ENCODE data around the gene THUMPD3. TPM values are rescaled to one million over a fixed set of nuclear protein-coding genes. Genes with fewer than 3 reads are reported as not detected.

Gene THUMPD3
- total and polyA plus RNA-seq, 4 donors: 16.9 to 26.2 (median 23.2) TPM

GRCh38 chr3:9397906-9398699, 35.2 kb downstream of the THUMPD3 start:
- intact Hi-C loops (cut with DNase I): loop anchor here in 1 of 2 donors (2.0 kb wide), 1 partner anchor 25 kb away; no protein-coding TSS in a partner anchor
- Histone ChIP-seq H3K4me3 (ENCODE audit: low read length in 2 of 2) (peak overlapping the region; percentile 36 to 91), H3K27me3 (ENCODE audit: control insufficient read depth in 1 of 2, insufficient read depth in 2 of 2, low read length in 1 of 2) (no peaks in the 10 kb centered on the region), H3K9me3 (ENCODE audit: control insufficient read depth, low read length) (no peaks in the 10 kb centered on the region), H3K4me1 (ENCODE audit: control insufficient read depth in 1 of 2, insufficient read depth in 2 of 2, low read length in 2 of 2) (no peaks in the 10 kb centered on the region), H3K36me3 (ENCODE audit: control insufficient read depth in 1 of 2, insufficient read depth in 2 of 2, low read length in 1 of 2) (no peaks in the 10 kb centered on the region), H3K27ac (ENCODE audit: low read depth in 1 of 2, low read length in 2 of 2) (peak overlapping the region; percentile 95 to 98)
- WGBS, 2 donors: 0 to 1% methylated on average over 47 of the region's 47 CpGs
- no peak for ATAC-seq (ENCODE audit: low FRiP score)
- peak; percentile 74 to 77 for DNase-seq

- Histone ChIP-seq H3K27me3 (ENCODE audit: control insufficient read depth in 1 of 2, insufficient read depth in 2 of 2, low read length in 1 of 2) (no peaks in the 10 kb centered on the region), H3K27ac (ENCODE audit: low read depth in 1 of 2, low read length in 2 of 2) (peak overlapping the region; percentile 95 to 98), H3K4me1 (ENCODE audit: control insufficient read depth in 1 of 2, insufficient read depth in 2 of 2, low read length in 2 of 2) (peaks cover 0 to 2% of the 10 kb centered on the region in 2 donors), H3K36me3 (ENCODE audit: control insufficient read depth in 1 of 2, insufficient read depth in 2 of 2, low read length in 1 of 2) (no peaks in the 10 kb centered on the region), H3K4me3 (ENCODE audit: low read length in 2 of 2) (peak overlapping the region; percentile 36 to 91), H3K9me3 (ENCODE audit: control insufficient read depth, low read length) (no peaks in the 10 kb centered on the region)
- ATAC-seq (ENCODE audit: low FRiP score) (no peak), DNase-seq (no peak)
- WGBS, 2 donors: 0 to 1% methylated on average over 7 of the region's 7 CpGs
- intact Hi-C loops (cut with DNase I): loop anchor here in 1 of 2 donors (2.0 kb wide), 1 partner anchor 24 kb away; no protein-coding TSS in a partner anchor
These were observed 36.0 kb downstream of the THUMPD3 start for GRCh38 chr3:9398700-9399336.

- Histone ChIP-seq H3K9me3 (ENCODE audit: control insufficient read depth, low read length) (no peaks in the 10 kb centered on the region), H3K27me3 (ENCODE audit: control insufficient read depth in 1 of 2, insufficient read depth in 2 of 2, low read length in 1 of 2) (no peaks in the 10 kb centered on the region), H3K4me3 (ENCODE audit: low read length in 2 of 2) (peak overlapping the region; percentile 36 to 91), H3K4me1 (ENCODE audit: control insufficient read depth in 1 of 2, insufficient read depth in 2 of 2, low read length in 2 of 2) (peaks cover 0 to 2% of the 10 kb centered on the region in 2 donors), H3K27ac (ENCODE audit: low read depth in 1 of 2, low read length in 2 of 2) (no peak overlapping the region), H3K36me3 (ENCODE audit: control insufficient read depth in 1 of 2, insufficient read depth in 2 of 2, low read length in 1 of 2) (no peaks in the 10 kb centered on the region)
- 0 to 2% methylated on average over 2 of the region's 2 CpGs for WGBS, 2 donors
- ATAC-seq (ENCODE audit: low FRiP score) (no peak), DNase-seq (no peak)
- intact Hi-C loops (cut with DNase I): loop anchor here in 1 of 2 donors (2.0 kb wide), 1 partner anchor 23 kb away; no protein-coding TSS in a partner anchor
These were observed 36.5 kb downstream of the THUMPD3 start for GRCh38 chr3:9399337-9399703.

- H3K9me3 ChIP-seq (ENCODE audit: control insufficient read depth, low read length): no peaks in the 10 kb centered on the region
- peaks cover 0 to 6% of the 10 kb centered on the region in 2 donors for H3K4me1 ChIP-seq (ENCODE audit: control insufficient read depth in 1 of 2, insufficient read depth in 2 of 2, low read length in 2 of 2)
- H3K27me3 ChIP-seq (ENCODE audit: control insufficient read depth in 1 of 2, insufficient read depth in 2 of 2, low read length in 1 of 2): no peaks in the 10 kb centered on the region
- peak; percentile 53 for ATAC-seq (ENCODE audit: low FRiP score)
- H3K27ac ChIP-seq (ENCODE audit: low read depth in 1 of 2, low read length in 2 of 2): no peak overlapping the region
- WGBS, 2 donors: 0% methylated on average over 3 of the region's 3 CpGs
- intact Hi-C loops (cut with DNase I): loop anchor here in 1 of 2 donors (2.0 kb wide), 1 partner anchor 23 kb away; no protein-coding TSS in a partner anchor
- peak overlapping the region in 1 of 2 donors; percentile 36 for H3K4me3 ChIP-seq (ENCODE audit: low read length in 2 of 2)
- peak; percentile 81 to 83 for DNase-seq
- H3K36me3 ChIP-seq (ENCODE audit: control insufficient read depth in 1 of 2, insufficient read depth in 2 of 2, low read length in 1 of 2): no peaks in the 10 kb centered on the region
These were observed 36.9 kb downstream of the THUMPD3 start for GRCh38 chr3:9399746-9400145.

- no peaks in the 10 kb centered on the region for H3K27me3 ChIP-seq (ENCODE audit: control insufficient read depth in 1 of 2, insufficient read depth in 2 of 2, low read length in 1 of 2)
- ATAC-seq (ENCODE audit: low FRiP score) (no peak), DNase-seq (no peak)
- 14 to 15% methylated on average over 3 of the region's 3 CpGs for WGBS, 2 donors
- no peak overlapping the region for H3K4me3 ChIP-seq (ENCODE audit: low read length in 2 of 2)
- H3K9me3 ChIP-seq (ENCODE audit: control insufficient read depth, low read length): no peaks in the 10 kb centered on the region
- H3K4me1 ChIP-seq (ENCODE audit: control insufficient read depth in 1 of 2, insufficient read depth in 2 of 2, low read length in 2 of 2): peaks cover 0 to 8% of the 10 kb centered on the region in 2 donors
- intact Hi-C loops (cut with DNase I): no loop called here
- H3K36me3 ChIP-seq (ENCODE audit: control insufficient read depth in 1 of 2, insufficient read depth in 2 of 2, low read length in 1 of 2): no peaks in the 10 kb centered on the region
- no peak overlapping the region for H3K27ac ChIP-seq (ENCODE audit: low read depth in 1 of 2, low read length in 2 of 2)
These were observed 37.8 kb downstream of the THUMPD3 start for GRCh38 chr3:9400616-9401015.

GRCh38 chr3:9401986-9402385, 39.1 kb downstream of the THUMPD3 start:
- DNase-seq (no peak), ATAC-seq (ENCODE audit: low FRiP score) (no peak)
- H3K27me3 ChIP-seq (ENCODE audit: control insufficient read depth in 1 of 2, insufficient read depth in 2 of 2, low read length in 1 of 2): no peaks in the 10 kb centered on the region
- no peak overlapping the region for H3K27ac ChIP-seq (ENCODE audit: low read depth in 1 of 2, low read length in 2 of 2)
- no peaks in the 10 kb centered on the region for H3K36me3 ChIP-seq (ENCODE audit: control insufficient read depth in 1 of 2, insufficient read depth in 2 of 2, low read length in 1 of 2)
- no peak overlapping the region for H3K4me3 ChIP-seq (ENCODE audit: low read length in 2 of 2)
- H3K9me3 ChIP-seq (ENCODE audit: control insufficient read depth, low read length): no peaks in the 10 kb centered on the region
- WGBS, 2 donors: 14 to 16% methylated on average over 4 of the region's 4 CpGs
- H3K4me1 ChIP-seq (ENCODE audit: control insufficient read depth in 1 of 2, insufficient read depth in 2 of 2, low read length in 2 of 2): peaks cover 0 to 10% of the 10 kb centered on the region in 2 donors
- intact Hi-C loops (cut with DNase I): no loop called here

GRCh38 chr3:9402410-9403228, 39.8 kb downstream of the THUMPD3 start:
- Histone ChIP-seq H3K27ac (ENCODE audit: low read depth in 1 of 2, low read length in 2 of 2) (no peak overlapping the region), H3K36me3 (ENCODE audit: control insufficient read depth in 1 of 2, insufficient read depth in 2 of 2, low read length in 1 of 2) (no peaks in the 10 kb centered on the region), H3K4me1 (ENCODE audit: control insufficient read depth in 1 of 2, insufficient read depth in 2 of 2, low read length in 2 of 2) (peaks cover 1 to 10% of the 10 kb centered on the region in 2 donors), H3K4me3 (ENCODE audit: low read length in 2 of 2) (no peak overlapping the region), H3K9me3 (ENCODE audit: control insufficient read depth, low read length) (no peaks in the 10 kb centered on the region), H3K27me3 (ENCODE audit: control insufficient read depth in 1 of 2, insufficient read depth in 2 of 2, low read length in 1 of 2) (no peaks in the 10 kb centered on the region)
- 10 to 13% methylated on average over 3 of the region's 3 CpGs for WGBS, 2 donors
- DNase-seq (no peak), ATAC-seq (ENCODE audit: low FRiP score) (no peak)
- intact Hi-C loops (cut with DNase I): no loop called here

- 26 to 32% methylated on average over 2 of the region's 2 CpGs for WGBS, 2 donors
- no peaks in the 10 kb centered on the region for H3K36me3 ChIP-seq (ENCODE audit: control insufficient read depth in 1 of 2, insufficient read depth in 2 of 2, low read length in 1 of 2)
- H3K27me3 ChIP-seq (ENCODE audit: control insufficient read depth in 1 of 2, insufficient read depth in 2 of 2, low read length in 1 of 2): no peaks in the 10 kb centered on the region
- no peaks in the 10 kb centered on the region for H3K9me3 ChIP-seq (ENCODE audit: control insufficient read depth, low read length)
- ATAC-seq (ENCODE audit: low FRiP score) (no peak), DNase-seq (no peak)
- peaks cover 2 to 10% of the 10 kb centered on the region in 2 donors for H3K4me1 ChIP-seq (ENCODE audit: control insufficient read depth in 1 of 2, insufficient read depth in 2 of 2, low read length in 2 of 2)
- intact Hi-C loops (cut with DNase I): no loop called here
- H3K27ac ChIP-seq (ENCODE audit: low read depth in 1 of 2, low read length in 2 of 2): no peak overlapping the region
- no peak overlapping the region for H3K4me3 ChIP-seq (ENCODE audit: low read length in 2 of 2)
These were observed 40.6 kb downstream of the THUMPD3 start for GRCh38 chr3:9403463-9403862.
